ENCODE data around the gene EXOC1L.

Gene EXOC1L

DNA sequence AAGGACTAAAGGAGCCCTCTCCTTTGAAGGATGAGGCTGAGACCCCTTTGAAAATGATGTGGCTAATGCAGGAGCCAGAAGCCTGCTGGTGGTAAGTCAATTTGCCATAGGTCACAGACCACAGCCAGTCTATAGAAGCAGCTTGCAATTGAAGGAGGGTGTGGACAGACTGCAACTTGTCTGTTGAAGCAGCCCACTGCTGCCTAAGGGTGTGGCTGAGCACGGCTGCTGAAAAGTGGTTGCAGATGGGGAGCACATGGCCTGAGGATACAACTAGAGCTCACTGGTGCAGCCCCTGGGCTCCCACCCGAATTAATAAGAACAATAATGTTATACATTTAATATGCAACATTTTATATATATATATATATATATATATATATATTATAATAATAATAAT, 11.4 kb upstream of the EXOC1L start:
- Histone ChIP-seq H3K9me3 (ENCODE audit: control insufficient read depth, insufficient read depth, low read depth, low read length) (no peaks in the 10 kb centered on the region), H3K27me3 (ENCODE audit: control insufficient read depth, insufficient read depth, low read length) (no peaks in the 10 kb centered on the region), H3K36me3 (ENCODE audit: control insufficient read depth, insufficient read depth, low read length) (no peaks in the 10 kb centered on the region), H3K4me1 (ENCODE audit: control insufficient read depth, insufficient read depth, low read length) (no peaks in the 10 kb centered on the region), H3K27ac (ENCODE audit: low read depth, low read length) (no peak overlapping the region), H3K4me3 (ENCODE audit: low read depth, low read length) (no peak overlapping the region), H3K9ac (ENCODE audit: low read length) (no peak overlapping the region)

DNA sequence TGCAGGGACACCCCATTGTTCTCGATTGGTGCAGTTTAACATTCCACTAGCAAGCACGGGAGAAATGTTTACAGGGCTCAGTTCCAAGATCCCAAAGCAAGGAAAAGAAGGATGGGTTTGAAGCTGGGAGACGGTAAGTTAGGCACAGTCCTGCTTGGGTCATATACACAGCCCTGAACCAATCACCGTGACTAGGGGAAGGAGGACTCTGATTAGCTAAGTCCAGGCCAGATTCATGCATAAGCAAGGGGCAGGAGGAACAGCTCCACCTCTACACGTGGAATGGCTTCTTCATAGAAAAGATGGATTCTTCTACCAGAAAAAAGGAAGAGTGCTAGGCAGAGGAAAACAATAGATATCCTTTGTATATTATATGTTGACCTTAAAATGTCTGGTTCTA, 11.0 kb upstream of the EXOC1L start:
- no peaks in the 10 kb centered on the region for H3K4me1 ChIP-seq (ENCODE audit: control insufficient read depth, insufficient read depth, low read length)
- H3K9ac ChIP-seq (ENCODE audit: low read length), result no peak overlapping the region
- H3K27ac ChIP-seq (ENCODE audit: low read depth, low read length), result no peak overlapping the region
- H3K9me3 ChIP-seq (ENCODE audit: control insufficient read depth, insufficient read depth, low read depth, low read length), result no peaks in the 10 kb centered on the region
- no peak overlapping the region for H3K4me3 ChIP-seq (ENCODE audit: low read depth, low read length)
- no peaks in the 10 kb centered on the region for H3K27me3 ChIP-seq (ENCODE audit: control insufficient read depth, insufficient read depth, low read length)
- H3K36me3 ChIP-seq (ENCODE audit: control insufficient read depth, insufficient read depth, low read length), result no peaks in the 10 kb centered on the region

DNA sequence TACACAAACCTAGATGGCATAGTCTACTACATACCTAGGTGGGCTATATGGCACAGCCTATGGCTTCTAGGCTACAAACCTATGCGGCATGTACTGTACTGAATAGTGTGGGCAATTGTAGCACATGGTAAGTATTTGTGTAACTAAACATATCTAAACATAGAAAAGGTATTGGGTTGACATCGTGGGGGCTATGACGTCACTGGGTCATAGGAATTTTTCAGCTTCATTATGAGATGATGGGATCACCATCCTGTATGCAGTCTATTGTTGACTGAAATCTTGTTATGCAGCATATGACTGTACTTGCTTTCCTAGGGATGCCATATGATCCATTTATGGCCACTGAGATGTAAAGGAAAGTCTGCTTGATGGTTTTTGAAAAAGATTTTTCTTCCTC, 1.9 kb upstream of the EXOC1L start:
- Histone ChIP-seq H3K9ac (ENCODE audit: low read length) (no peak overlapping the region), H3K36me3 (ENCODE audit: control insufficient read depth, insufficient read depth, low read length) (no peaks in the 10 kb centered on the region), H3K4me3 (ENCODE audit: low read depth, low read length) (no peak overlapping the region), H3K27ac (ENCODE audit: low read depth, low read length) (no peak overlapping the region), H3K9me3 (ENCODE audit: control insufficient read depth, insufficient read depth, low read depth, low read length) (no peaks in the 10 kb centered on the region), H3K4me1 (ENCODE audit: control insufficient read depth, insufficient read depth, low read length) (0 out of 2 replicates have a peak, but pooled peaks cover 9% of the 10 kb centered on the region), H3K27me3 (ENCODE audit: control insufficient read depth, insufficient read depth, low read length) (no peaks in the 10 kb centered on the region)

DNA sequence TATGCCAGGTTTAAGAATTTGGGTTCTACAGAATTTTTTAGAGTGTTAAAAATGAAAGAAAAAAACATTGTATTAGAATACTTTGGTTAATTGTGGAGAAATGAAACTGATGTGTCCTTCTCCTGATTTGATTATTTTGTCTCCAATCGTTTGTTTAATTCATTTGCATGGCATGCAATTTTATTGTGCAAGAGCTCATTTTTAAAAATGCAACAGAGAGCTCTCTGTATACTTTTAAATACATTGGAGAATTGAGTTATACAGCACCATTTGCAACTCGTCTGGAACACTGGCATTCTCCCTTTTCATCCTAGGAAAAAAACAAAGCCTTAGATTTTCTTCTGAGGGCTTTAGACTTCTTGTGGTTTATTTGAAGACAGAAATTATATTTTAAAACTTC, 689 bp downstream of the EXOC1L start:
- Histone ChIP-seq H3K27ac (ENCODE audit: low read depth, low read length) (no peak overlapping the region), H3K9me3 (ENCODE audit: control insufficient read depth, insufficient read depth, low read depth, low read length) (no peaks in the 10 kb centered on the region), H3K4me1 (ENCODE audit: control insufficient read depth, insufficient read depth, low read length) (0 out of 2 replicates have a peak, but pooled peaks cover 9% of the 10 kb centered on the region), H3K27me3 (ENCODE audit: control insufficient read depth, insufficient read depth, low read length) (no peaks in the 10 kb centered on the region), H3K9ac (ENCODE audit: low read length) (no peak overlapping the region), H3K36me3 (ENCODE audit: control insufficient read depth, insufficient read depth, low read length) (no peaks in the 10 kb centered on the region), H3K4me3 (ENCODE audit: low read depth, low read length) (no peak overlapping the region)

DNA sequence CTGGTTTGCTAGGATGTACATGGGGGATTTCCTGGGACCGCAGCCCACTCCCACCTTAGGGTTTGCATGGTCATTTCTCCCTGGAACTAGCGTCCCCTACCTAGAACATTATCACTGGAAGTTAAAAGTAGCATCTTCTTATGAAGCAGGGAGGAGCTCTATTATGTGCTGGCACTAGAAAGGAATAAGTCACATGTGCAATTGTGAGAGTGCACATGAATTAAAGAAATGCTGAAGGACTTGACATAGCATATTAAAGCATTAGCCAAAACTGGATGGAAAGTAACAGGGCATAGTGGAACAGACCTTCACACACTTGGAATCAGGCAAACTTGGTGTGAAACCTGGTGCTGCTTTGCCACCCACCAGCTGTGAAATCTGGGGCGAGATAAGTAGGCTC, 2.7 kb downstream of the EXOC1L start:
- Histone ChIP-seq H3K4me3 (ENCODE audit: low read depth, low read length) (no peak overlapping the region), H3K9me3 (ENCODE audit: control insufficient read depth, insufficient read depth, low read depth, low read length) (no peaks in the 10 kb centered on the region), H3K27ac (ENCODE audit: low read depth, low read length) (no peak overlapping the region), H3K4me1 (ENCODE audit: control insufficient read depth, insufficient read depth, low read length) (0 out of 2 replicates have a peak, but pooled peaks cover 9% of the 10 kb centered on the region), H3K9ac (ENCODE audit: low read length) (no peak overlapping the region), H3K36me3 (ENCODE audit: control insufficient read depth, insufficient read depth, low read length) (no peaks in the 10 kb centered on the region), H3K27me3 (ENCODE audit: control insufficient read depth, insufficient read depth, low read length) (no peaks in the 10 kb centered on the region)

DNA sequence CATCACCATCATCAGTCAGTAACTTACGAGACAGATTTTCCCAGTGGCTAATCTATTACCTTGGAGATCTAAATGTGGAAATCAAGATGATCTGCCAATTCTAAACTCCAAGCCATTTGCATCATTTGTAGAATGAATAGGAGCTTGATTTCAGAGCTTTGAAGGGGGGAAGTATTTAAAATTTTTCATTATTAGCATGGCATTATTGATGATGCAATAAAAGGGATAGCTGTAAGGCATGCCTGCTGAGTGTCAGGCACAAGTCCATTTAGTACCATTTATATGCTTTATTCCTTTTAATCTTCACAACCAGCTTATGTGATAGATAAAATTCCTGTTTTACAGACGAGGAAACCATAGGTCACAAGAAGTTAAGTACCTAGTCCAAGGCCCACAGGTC, 5.3 kb downstream of the EXOC1L start:
- Histone ChIP-seq H3K4me1 (ENCODE audit: control insufficient read depth, insufficient read depth, low read length) (0 out of 2 replicates have a peak, but pooled peaks cover 4% of the 10 kb centered on the region), H3K4me3 (ENCODE audit: low read depth, low read length) (no peak overlapping the region), H3K27me3 (ENCODE audit: control insufficient read depth, insufficient read depth, low read length) (no peaks in the 10 kb centered on the region), H3K9me3 (ENCODE audit: control insufficient read depth, insufficient read depth, low read depth, low read length) (no peaks in the 10 kb centered on the region), H3K9ac (ENCODE audit: low read length) (no peak overlapping the region), H3K27ac (ENCODE audit: low read depth, low read length) (no peak overlapping the region), H3K36me3 (ENCODE audit: control insufficient read depth, insufficient read depth, low read length) (no peaks in the 10 kb centered on the region)

DNA sequence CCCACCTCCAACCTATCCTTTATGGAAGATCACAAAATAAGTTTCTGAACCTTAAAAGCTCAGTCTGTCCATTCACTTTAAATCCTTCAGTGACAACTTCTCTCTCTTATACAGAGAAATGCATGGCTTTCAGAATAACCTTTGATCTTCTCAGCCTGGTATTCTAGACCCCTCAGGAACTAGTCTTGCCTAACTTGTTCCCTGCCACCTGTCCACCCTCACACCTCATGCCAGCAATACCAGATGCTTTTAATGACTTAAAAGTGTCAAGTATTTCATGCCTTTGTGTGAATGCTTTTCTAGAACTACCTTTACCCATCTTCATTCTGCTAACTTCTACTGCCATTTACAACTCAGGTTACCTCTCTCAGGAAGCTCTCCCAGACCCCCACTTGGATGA, 7.4 kb downstream of the EXOC1L start:
- Histone ChIP-seq H3K4me3 (ENCODE audit: low read depth, low read length) (no peak overlapping the region), H3K27me3 (ENCODE audit: control insufficient read depth, insufficient read depth, low read length) (no peaks in the 10 kb centered on the region), H3K9me3 (ENCODE audit: control insufficient read depth, insufficient read depth, low read depth, low read length) (no peaks in the 10 kb centered on the region), H3K36me3 (ENCODE audit: control insufficient read depth, insufficient read depth, low read length) (no peaks in the 10 kb centered on the region), H3K27ac (ENCODE audit: low read depth, low read length) (no peak overlapping the region), H3K4me1 (ENCODE audit: control insufficient read depth, insufficient read depth, low read length) (no peaks in the 10 kb centered on the region), H3K9ac (ENCODE audit: low read length) (no peak overlapping the region)

DNA sequence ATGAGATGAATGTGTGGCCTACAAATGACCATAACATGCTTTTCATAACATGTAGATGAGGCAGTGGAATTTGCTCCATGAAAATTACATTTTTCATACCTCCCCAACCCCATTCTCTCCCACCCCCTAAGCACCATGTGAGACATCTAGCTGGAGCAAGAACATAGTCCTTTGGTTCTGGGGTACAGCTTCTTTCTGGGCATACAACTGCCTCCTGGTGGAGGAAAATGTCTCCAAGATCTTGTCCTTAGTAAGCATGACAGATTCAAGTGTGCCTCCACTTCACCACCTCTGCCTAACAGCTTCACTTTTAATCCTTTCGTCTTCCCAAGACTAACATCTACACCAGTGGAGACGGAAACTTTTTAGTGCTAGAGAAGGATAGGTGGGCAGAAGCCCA, 8.0 kb downstream of the EXOC1L start:
- Histone ChIP-seq H3K9ac (ENCODE audit: low read length) (no peak overlapping the region), H3K27ac (ENCODE audit: low read depth, low read length) (no peak overlapping the region), H3K4me1 (ENCODE audit: control insufficient read depth, insufficient read depth, low read length) (no peaks in the 10 kb centered on the region), H3K27me3 (ENCODE audit: control insufficient read depth, insufficient read depth, low read length) (no peaks in the 10 kb centered on the region), H3K36me3 (ENCODE audit: control insufficient read depth, insufficient read depth, low read length) (no peaks in the 10 kb centered on the region), H3K9me3 (ENCODE audit: control insufficient read depth, insufficient read depth, low read depth, low read length) (no peaks in the 10 kb centered on the region), H3K4me3 (ENCODE audit: low read depth, low read length) (no peak overlapping the region)

DNA sequence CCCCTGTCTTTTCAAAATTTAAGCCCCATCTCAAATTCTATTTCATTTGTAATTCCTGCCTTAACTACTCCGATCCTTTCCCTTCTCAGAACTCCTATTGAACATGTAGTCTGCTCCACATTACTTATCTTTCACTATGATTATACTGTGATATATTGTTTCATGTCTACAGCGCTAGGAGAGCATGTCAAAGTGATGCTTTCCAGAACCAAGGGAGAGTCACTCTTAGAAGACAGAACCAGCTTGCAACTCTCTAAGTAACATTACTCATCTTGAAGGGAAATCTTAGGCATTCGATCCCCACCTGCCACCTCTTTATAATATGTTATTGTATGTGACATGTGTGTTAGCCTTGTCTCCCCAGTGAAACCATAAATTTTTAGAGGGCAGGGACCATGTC, 10.5 kb downstream of the EXOC1L start:
- no peak overlapping the region for H3K4me3 ChIP-seq (ENCODE audit: low read depth, low read length)
- no peak overlapping the region for H3K27ac ChIP-seq (ENCODE audit: low read depth, low read length)
- H3K9ac ChIP-seq (ENCODE audit: low read length), result no peak overlapping the region
- H3K36me3 ChIP-seq (ENCODE audit: control insufficient read depth, insufficient read depth, low read length), result no peaks in the 10 kb centered on the region
- H3K9me3 ChIP-seq (ENCODE audit: control insufficient read depth, insufficient read depth, low read depth, low read length), result no peaks in the 10 kb centered on the region
- no peaks in the 10 kb centered on the region for H3K27me3 ChIP-seq (ENCODE audit: control insufficient read depth, insufficient read depth, low read length)
- H3K4me1 ChIP-seq (ENCODE audit: control insufficient read depth, insufficient read depth, low read length), result no peaks in the 10 kb centered on the region

DNA sequence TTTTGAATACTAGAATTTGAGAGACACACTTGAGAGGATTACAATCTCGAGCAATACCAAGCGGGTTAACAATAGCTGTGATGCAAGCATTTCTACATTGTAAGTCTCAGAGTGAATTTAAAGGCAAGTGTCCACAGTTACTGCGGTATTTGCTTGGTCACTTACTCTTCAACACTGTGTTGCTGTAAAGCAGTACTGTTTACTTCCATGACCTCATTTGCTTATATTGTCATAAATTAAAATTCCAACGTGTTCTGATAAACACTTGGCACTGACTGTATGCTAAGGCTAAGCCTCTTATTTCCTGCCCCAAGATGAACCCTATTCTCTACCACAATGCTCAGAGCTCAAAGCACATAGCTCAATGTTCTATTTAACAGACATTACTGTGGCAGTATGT, 11.1 kb downstream of the EXOC1L start:
- no peaks in the 10 kb centered on the region for H3K4me1 ChIP-seq (ENCODE audit: control insufficient read depth, insufficient read depth, low read length)
- no peaks in the 10 kb centered on the region for H3K36me3 ChIP-seq (ENCODE audit: control insufficient read depth, insufficient read depth, low read length)
- no peak overlapping the region for H3K4me3 ChIP-seq (ENCODE audit: low read depth, low read length)
- H3K9me3 ChIP-seq (ENCODE audit: control insufficient read depth, insufficient read depth, low read depth, low read length), result no peaks in the 10 kb centered on the region
- H3K27me3 ChIP-seq (ENCODE audit: control insufficient read depth, insufficient read depth, low read length), result no peaks in the 10 kb centered on the region
- no peak overlapping the region for H3K27ac ChIP-seq (ENCODE audit: low read depth, low read length)
- H3K9ac ChIP-seq (ENCODE audit: low read length), result no peak overlapping the region

DNA sequence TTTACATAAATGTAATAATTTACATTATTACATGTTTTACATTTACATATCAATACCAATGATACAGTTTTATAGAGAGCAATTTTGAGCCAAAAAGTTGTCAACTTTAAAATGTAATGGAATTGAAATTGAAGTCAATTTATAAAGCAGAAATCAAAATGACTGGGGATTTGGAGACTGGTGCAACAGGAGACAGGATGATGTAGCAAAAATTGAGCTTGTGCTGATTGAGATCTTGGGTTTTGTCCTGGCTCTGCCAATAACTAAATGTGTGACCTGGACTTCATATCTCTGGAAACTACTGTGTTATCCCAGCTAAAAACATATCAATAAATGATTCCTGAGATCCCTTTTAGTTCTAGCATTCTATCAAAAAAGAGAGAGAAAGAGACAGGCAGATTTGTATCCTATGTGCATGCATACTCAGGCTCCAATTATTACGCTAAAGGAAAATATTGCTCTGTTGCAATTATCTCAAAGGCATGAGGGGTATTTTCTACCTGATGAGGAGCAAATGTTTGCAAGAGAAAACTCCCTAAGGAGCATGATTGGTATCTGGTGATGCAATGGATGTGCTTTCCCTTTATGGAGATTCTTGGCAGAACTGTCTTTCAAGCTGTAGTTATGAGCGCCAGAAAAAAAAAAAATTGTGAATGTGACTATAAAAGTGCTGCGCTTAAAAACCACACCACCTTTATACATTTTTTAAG, 14.7 kb downstream of the EXOC1L start:
- H3K9ac ChIP-seq (ENCODE audit: low read length), result no peak overlapping the region
- H3K4me3 ChIP-seq (ENCODE audit: low read depth, low read length), result no peak overlapping the region
- H3K9me3 ChIP-seq (ENCODE audit: control insufficient read depth, insufficient read depth, low read depth, low read length), result peaks cover 14% of the 10 kb centered on the region
- H3K27ac ChIP-seq (ENCODE audit: low read depth, low read length), result no peak overlapping the region
- H3K27me3 ChIP-seq (ENCODE audit: control insufficient read depth, insufficient read depth, low read length), result no peaks in the 10 kb centered on the region
- no peaks in the 10 kb centered on the region for H3K36me3 ChIP-seq (ENCODE audit: control insufficient read depth, insufficient read depth, low read length)
- no peaks in the 10 kb centered on the region for H3K4me1 ChIP-seq (ENCODE audit: control insufficient read depth, insufficient read depth, low read length)
